HEK293T (cell line): ENCODE results near the gene COL27A1.

Experiments
- CTCF ChIA-PET: fragments of 350-600 bp; formaldehyde crosslinking; extraction: SDS; loops from one replicate; lab custom pipeline; 2021; ENCODE audit warnings: antibody characterized with exemption, inconsistent platforms; lab: Yijun Ruan, JAX
- POLR2A ChIA-PET: fragments of 350-600 bp; formaldehyde crosslinking; extraction: SDS; loops from one replicate; lab custom pipeline; 2020; ENCODE audit warnings: antibody characterized with exemption, inconsistent platforms; lab: Yijun Ruan, JAX
- DNase-seq: peaks from one replicate; pipeline ENCODE4 v3.0.0; 2012; ENCODE audit warnings: mixed read lengths; ENCODE audit errors: extremely low spot score
- ARNT ChIP-seq: fragments of 450-650 bp; IDR thresholded peaks from 2 replicates; pipeline ENCODE4 v1.6.1; 2017; ENCODE audit warnings: mild to moderate bottlenecking
- BHLHE40 ChIP-seq: fragments of 450-650 bp; IDR thresholded peaks from 2 replicates; pipeline ENCODE4 v1.6.1; 2016; ENCODE audit warnings: mild to moderate bottlenecking, moderate library complexity, borderline replicate concordance
- CTBP1 ChIP-seq: fragments of 450-650 bp; IDR thresholded peaks from 2 replicates; pipeline ENCODE4 v1.6.1; 2016; ENCODE audit warnings: borderline replicate concordance
- ELF4 ChIP-seq: fragments of 450-650 bp; IDR thresholded peaks from 2 replicates; pipeline ENCODE4 v1.6.1; 2017; ENCODE audit warnings: antibody characterized with exemption
- FOXA1 ChIP-seq: fragments of 450-650 bp; IDR thresholded peaks from 2 replicates; pipeline ENCODE4 v1.6.1; 2016; ENCODE audit warnings: mild to moderate bottlenecking
- FOXK2 ChIP-seq: fragments of 450-650 bp; IDR thresholded peaks from 2 replicates; pipeline ENCODE4 v1.6.1; 2016; ENCODE audit warnings: mild to moderate bottlenecking
- FOXM1 ChIP-seq: fragments of 450-650 bp; IDR thresholded peaks from 2 replicates; pipeline ENCODE4 v1.6.1; 2017; ENCODE audit warnings: mild to moderate bottlenecking, borderline replicate concordance
- HDGF ChIP-seq: fragments of 450-650 bp; IDR thresholded peaks from 2 replicates; pipeline ENCODE4 v1.6.1; 2017; ENCODE audit warnings: antibody characterized with exemption, borderline replicate concordance
- L3MBTL2 ChIP-seq: fragments of 450-650 bp; conservative IDR thresholded peaks from 2 replicates; pipeline ENCODE4 v1.6.1; 2016; ENCODE audit warnings: mild to moderate bottlenecking
- LEF1 ChIP-seq: fragments of 450-650 bp; IDR thresholded peaks from 2 replicates; pipeline ENCODE4 v1.6.1; 2017; ENCODE audit warnings: mild to moderate bottlenecking, borderline replicate concordance
- NFRKB ChIP-seq: fragments of 450-650 bp; IDR thresholded peaks from 2 replicates; pipeline ENCODE4 v1.6.1; 2016; ENCODE audit warnings: mild to moderate bottlenecking, moderate library complexity
- SP1 ChIP-seq: fragments of 450-650 bp; IDR thresholded peaks from 2 replicates; pipeline ENCODE4 v1.6.1; 2017
- SUZ12 ChIP-seq: fragments of 450-650 bp; IDR thresholded peaks from 2 replicates; pipeline ENCODE4 v1.6.1; 2016; ENCODE audit warnings: mild to moderate bottlenecking
- TARDBP ChIP-seq: fragments of 450-650 bp; IDR thresholded peaks from 2 replicates; pipeline ENCODE4 v1.6.1; 2016
- ZNF384 ChIP-seq: fragments of 450-650 bp; IDR thresholded peaks from 2 replicates; pipeline ENCODE4 v1.6.1; 2016
- TF ChIP-seq, protein P1 (sequence below): fragments of 450-650 bp; IDR thresholded peaks from 2 replicates; pipeline ENCODE4 v1.6.1; 2016

Gene COL27A1

GRCh38 chr9:114303571-114303970 lies 148.2 kb downstream of the COL27A1 start:
- DNase-seq: no peak
- ChIA-PET POLR2A (no interaction called here), CTCF (interaction anchor here (0.7 to 0.9 kb wide), 2 partner anchors 10 to 232 kb away, joined by 3 to 4 read pairs; no protein-coding TSS in a partner anchor)
- no peak for TF ChIP-seq ZNF384
- TF ChIP-seq HDGF: no peak
- TF ChIP-seq, protein P1, sequence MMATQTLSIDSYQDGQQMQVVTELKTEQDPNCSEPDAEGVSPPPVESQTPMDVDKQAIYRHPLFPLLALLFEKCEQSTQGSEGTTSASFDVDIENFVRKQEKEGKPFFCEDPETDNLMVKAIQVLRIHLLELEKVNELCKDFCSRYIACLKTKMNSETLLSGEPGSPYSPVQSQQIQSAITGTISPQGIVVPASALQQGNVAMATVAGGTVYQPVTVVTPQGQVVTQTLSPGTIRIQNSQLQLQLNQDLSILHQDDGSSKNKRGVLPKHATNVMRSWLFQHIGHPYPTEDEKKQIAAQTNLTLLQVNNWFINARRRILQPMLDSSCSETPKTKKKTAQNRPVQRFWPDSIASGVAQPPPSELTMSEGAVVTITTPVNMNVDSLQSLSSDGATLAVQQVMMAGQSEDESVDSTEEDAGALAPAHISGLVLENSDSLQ: no peak
- TF ChIP-seq FOXA1: no peak
- TF ChIP-seq FOXK2: no peak
- no peak for TF ChIP-seq SUZ12
- no peak for TF ChIP-seq NFRKB
- no peak for TF ChIP-seq SP1
- TF ChIP-seq L3MBTL2: no peak
- no peak for TF ChIP-seq ARNT
- TF ChIP-seq TARDBP: no peak
- no peak for TF ChIP-seq CTBP1
- no peak for TF ChIP-seq BHLHE40
- TF ChIP-seq ELF4: no peak
- no peak for TF ChIP-seq LEF1

DNA sequence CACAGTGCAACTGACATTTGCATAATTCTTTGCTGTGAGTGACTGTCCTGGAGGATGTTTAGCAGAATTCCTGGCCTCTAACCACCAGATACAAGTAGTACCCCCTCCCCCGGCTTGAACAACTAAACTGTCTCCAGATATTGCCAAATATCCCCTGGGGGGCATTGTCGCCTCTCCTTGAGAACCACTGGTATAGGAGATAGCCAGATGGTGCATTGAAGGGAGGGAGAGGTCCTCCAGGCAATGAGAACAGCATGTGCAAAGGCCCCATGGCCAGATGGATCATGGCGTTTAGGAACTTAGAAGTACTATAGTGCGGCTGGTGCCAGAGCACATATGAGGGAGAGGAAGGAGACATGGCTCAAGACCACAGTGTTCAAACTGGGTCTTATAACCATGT lies 148.6 kb downstream of the COL27A1 start:
- TF ChIP-seq FOXA1: no peak
- no peak for TF ChIP-seq NFRKB
- TF ChIP-seq FOXM1: no peak
- no peak for TF ChIP-seq BHLHE40
- no peak for TF ChIP-seq SP1
- TF ChIP-seq HDGF: no peak
- no peak for TF ChIP-seq CTBP1
- no peak for TF ChIP-seq ARNT
- TF ChIP-seq ELF4: no peak
- no peak for TF ChIP-seq L3MBTL2
- TF ChIP-seq ZNF384: no peak
- TF ChIP-seq LEF1: no peak
- no peak for TF ChIP-seq SUZ12
- TF ChIP-seq TARDBP: no peak
- TF ChIP-seq, protein P1: no peak
- no peak for TF ChIP-seq FOXK2
- ChIA-PET POLR2A (no interaction called here), CTCF (interaction anchor here (0.9 to 1.1 kb wide), 2 partner anchors 9 to 16 kb away, joined by 3 read pairs; no protein-coding TSS in a partner anchor)

DNA sequence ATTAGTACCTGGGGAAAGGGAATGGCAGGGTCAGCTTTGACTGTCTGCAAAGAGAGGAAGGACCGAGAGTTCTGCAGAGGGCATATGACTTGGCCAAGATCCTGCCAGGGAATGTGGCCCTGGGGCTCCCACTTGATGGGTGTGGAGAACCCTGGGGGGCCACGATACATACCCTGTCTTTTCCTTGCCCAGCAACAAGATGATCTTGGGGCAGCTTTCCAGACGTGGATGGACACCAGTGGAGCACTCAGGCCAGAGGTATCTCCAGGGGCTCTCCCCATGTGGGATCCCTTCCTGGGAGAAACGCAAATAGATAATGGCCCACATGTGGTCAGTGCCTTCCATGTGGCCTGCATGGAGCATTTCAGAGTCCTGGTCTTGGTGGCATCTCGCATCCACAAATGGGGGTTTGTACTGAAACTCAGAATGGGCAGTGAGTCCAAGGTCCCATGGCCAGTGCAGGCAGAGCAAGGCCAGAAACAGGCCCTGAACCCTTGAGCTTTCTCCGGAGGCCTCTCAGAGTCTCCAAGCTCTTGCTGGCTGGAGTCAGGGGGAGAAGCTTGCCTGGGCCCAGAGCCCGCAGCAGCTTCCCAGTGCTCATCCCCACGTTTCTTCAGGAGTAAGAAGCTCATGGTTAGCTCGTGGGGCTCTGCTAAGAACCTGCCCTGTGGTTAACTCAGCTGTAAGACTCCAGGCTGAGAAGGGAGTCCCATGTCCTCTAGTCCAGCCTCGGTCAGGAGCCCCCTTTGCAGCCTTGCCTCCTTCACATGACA lies 149.3 kb downstream of the COL27A1 start:
- no peak for DNase-seq
- TF ChIP-seq ARNT: no peak
- no peak for TF ChIP-seq LEF1
- TF ChIP-seq L3MBTL2: no peak
- TF ChIP-seq BHLHE40: no peak
- TF ChIP-seq, protein P1: no peak
- no peak for TF ChIP-seq TARDBP
- TF ChIP-seq FOXA1: no peak
- ChIA-PET POLR2A (no interaction called here), CTCF (interaction anchor here (0.6 to 1.1 kb wide), 6 partner anchors 9 to 331 kb away, joined by 3 to 4 read pairs (median 3); no protein-coding TSS in a partner anchor)

More for the DNA sequence above, 148.6 kb downstream of the COL27A1 start:
- no peak for DNase-seq

- ChIA-PET POLR2A (no interaction called here), CTCF (interaction anchor here (0.6 to 1.0 kb wide), 2 partner anchors 17 to 225 kb away, joined by 3 read pairs; no protein-coding TSS in a partner anchor)
- DNase-seq: no peak
- no peak for TF ChIP-seq FOXA1
- no peak for TF ChIP-seq ARNT
- TF ChIP-seq ELF4: no peak
- no peak for TF ChIP-seq ZNF384
- TF ChIP-seq CTBP1: no peak
- TF ChIP-seq FOXM1: no peak
- TF ChIP-seq HDGF: no peak
- TF ChIP-seq L3MBTL2: no peak
- no peak for TF ChIP-seq BHLHE40
- no peak for TF ChIP-seq NFRKB
Observed at GRCh38 chr9:114307899-114308267, 152.5 kb downstream of the COL27A1 start.

- DNase-seq: no peak
- CTCF ChIA-PET: interaction anchor here (0.6 to 1.0 kb wide), 2 partner anchors 226 to 1034 kb away, joined by 3 read pairs; no protein-coding TSS in a partner anchor
- TF ChIP-seq SP1 (no peak), FOXA1 (no peak), ZNF384 (no peak), HDGF (no peak), ARNT (no peak), NFRKB (no peak), L3MBTL2 (no peak), TARDBP (no peak), ELF4 (no peak), SUZ12 (no peak), LEF1 (no peak), FOXM1 (no peak), CTBP1 (no peak), BHLHE40 (no peak), FOXK2 (no peak)
- TF ChIP-seq, protein P1: no peak
- POLR2A ChIA-PET: no interaction called here
Observed at GRCh38 chr9:114308361-114308950, 153.1 kb downstream of the COL27A1 start.
